Testis (tissue), 2 donors: ENCODE results near the gene GPR68.

ENCODE experiments used
- POLR2A ChIP-seq: fragments of 450-650 bp; IDR thresholded peaks from one replicate; pipeline ENCODE4 v1.6.1; 2017; ENCODE audit warnings: antibody characterized with exemption, mild to moderate bottlenecking, moderate library complexity
- TF ChIP-seq, protein P1 (sequence below), 3 experiments: fragments of 450-650 bp in 2 of 3; fragments of 200-600 bp in 1 of 3; sonication (generic) in 1 of 3; IDR thresholded peaks; one replicate each; pipeline ENCODE4 v1.5.1; 2016 to 2019; ENCODE audit warnings: antibody characterized with exemption in 3 of 3, mild to moderate bottlenecking in 2 of 3, moderate library complexity in 1 of 3

- TF ChIP-seq, protein P1, sequence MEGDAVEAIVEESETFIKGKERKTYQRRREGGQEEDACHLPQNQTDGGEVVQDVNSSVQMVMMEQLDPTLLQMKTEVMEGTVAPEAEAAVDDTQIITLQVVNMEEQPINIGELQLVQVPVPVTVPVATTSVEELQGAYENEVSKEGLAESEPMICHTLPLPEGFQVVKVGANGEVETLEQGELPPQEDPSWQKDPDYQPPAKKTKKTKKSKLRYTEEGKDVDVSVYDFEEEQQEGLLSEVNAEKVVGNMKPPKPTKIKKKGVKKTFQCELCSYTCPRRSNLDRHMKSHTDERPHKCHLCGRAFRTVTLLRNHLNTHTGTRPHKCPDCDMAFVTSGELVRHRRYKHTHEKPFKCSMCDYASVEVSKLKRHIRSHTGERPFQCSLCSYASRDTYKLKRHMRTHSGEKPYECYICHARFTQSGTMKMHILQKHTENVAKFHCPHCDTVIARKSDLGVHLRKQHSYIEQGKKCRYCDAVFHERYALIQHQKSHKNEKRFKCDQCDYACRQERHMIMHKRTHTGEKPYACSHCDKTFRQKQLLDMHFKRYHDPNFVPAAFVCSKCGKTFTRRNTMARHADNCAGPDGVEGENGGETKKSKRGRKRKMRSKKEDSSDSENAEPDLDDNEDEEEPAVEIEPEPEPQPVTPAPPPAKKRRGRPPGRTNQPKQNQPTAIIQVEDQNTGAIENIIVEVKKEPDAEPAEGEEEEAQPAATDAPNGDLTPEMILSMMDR (IDR thresholded peaks at IDR 0.05) = no peak
- TF ChIP-seq POLR2A = no peak
These were observed 16.1 kb downstream of the GPR68 start for GRCh38 chr14:91228112-91229004.
